Activated CD8-positive, alpha-beta memory T cell treated with anti-CD3 and anti-CD28 coated beads, Interleukin-2, amount 50 U/mL, for 24 hours (primary cell): ENCODE measurements around the gene HOMER2.

Source experiments
- DNase-seq: peaks from one replicate; pipeline ENCODE4 v3.0.0-alpha.2; 2020; ENCODE audit errors: extremely low read depth

The HOMER2 gene

DNA sequence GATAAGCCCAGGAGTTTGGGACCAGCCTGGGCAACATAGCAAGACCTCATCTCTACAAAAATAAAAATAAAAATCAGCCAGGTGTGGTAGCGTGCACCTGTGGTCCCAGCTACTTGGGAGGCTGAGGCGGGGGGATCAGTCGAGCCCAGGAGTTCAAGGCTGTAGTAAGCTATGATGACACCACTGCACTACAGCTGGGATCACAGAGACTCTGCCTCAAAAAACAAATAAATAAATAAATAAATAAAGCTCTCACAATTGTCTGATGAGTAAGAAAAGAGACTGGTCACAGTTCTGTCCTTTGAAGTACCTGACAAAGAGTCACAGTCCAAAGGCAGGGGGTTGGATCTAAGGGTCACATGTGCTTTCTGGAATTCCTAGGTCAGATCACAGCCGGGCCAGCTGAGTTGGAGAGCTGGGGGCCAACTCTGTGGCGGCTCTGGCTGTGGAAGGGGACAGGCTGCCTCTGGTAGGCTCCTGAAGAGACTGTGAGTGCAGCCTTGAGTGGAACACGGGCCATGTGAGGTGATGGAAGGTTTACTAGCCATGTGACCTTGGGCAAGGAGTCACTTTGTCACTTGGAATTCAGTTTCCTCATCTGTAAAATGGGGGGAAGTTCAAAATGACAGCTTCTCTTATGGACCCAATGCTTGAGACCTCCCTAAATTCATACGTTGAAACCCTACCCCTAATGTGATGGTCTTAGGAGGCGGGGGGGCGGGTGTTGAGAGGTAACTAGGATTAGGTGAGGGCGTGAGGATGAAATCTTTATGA lies 95.9 kb downstream of the HOMER2 start:
- DNase-seq, result no peak

DNA sequence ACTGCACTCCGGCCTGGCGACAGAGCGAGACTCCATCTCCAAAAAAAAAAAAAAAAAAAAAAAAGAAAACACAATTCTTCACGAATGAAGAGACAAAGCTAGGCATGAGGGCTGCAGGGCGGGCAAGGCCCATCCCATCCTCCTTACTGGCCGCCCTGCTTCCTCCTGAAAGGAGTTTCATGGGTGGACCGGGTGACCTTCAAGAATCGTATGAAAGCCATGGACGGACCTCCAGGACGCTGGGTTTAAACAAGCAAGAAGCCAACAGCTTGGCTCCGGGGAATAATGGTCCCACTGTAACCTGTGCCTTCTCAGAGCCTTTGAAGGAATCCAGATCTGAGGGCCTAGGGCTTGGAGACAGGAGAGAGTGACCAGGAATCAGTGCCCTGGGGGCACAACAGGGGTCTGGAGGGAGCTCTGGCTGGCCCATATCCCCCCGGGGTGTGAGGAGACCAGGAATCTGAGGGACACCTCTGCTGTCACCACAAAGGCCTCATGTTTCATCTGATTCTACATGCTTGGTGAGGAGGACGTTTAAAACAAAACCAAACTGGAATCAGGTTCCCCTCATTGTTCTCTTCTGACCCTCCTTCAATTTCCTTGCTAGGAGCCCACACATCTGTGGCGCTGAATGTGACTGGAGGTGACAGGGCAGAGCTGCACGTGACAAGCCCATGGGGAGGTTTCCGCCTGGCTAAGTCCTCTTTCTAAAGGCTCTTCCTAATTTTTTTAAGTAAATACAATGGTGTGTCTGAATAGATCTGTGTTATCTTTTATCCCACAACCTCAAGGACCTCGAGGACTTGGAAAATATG lies 97.0 kb downstream of the HOMER2 start:
- DNase-seq, result no peak

DNA sequence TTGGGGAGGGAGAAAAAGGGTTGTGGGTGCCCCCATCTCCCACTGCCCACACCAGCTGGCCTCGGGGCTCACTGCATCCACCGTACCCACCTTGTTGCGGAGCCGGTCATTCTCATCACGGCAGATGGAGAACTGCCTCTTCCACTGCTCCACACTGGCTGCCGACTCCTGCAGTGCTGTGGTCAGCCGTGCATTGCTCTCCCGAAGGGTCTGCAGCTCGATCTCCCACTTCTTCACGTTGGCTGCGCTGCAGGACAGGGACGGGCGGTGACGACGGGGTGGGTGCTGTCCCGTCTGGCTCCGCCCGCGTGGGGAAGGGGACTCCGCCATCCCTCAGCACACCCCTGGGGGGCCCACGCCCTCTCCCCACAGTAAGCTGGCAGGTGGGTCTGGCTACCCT lies 98.0 kb downstream of the HOMER2 start:
- DNase-seq, result no peak

DNA sequence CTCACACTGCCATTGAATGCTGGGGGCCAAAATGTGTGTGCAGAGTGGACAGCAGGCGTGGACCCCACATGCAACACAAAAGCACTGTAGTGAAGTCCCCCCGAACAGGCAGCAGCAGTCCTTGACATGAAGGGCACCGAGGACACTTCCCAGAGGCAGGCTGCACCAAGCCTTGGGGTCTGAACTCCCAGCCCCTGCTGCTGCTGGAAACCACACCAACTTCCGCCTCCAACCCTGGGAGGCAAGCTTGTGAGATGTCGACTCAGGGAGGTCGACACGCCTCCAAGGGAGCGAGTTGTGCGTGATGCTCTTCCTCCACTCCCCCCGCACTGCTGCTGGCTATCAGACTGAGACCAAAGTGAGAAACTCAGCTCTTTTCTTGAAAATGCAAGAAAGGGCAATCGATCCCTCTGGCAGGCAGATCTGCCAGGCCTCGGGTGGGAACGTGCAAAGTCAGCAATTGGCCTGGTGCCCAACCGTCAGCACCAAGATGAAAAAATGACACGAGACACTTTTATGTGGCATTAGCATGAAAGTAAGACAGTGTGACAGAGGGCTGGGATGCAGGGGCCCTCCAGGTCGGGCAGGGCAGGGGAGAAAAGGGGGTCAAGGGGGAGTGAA lies 99.5 kb downstream of the HOMER2 start:
- no peak for DNase-seq

DNA sequence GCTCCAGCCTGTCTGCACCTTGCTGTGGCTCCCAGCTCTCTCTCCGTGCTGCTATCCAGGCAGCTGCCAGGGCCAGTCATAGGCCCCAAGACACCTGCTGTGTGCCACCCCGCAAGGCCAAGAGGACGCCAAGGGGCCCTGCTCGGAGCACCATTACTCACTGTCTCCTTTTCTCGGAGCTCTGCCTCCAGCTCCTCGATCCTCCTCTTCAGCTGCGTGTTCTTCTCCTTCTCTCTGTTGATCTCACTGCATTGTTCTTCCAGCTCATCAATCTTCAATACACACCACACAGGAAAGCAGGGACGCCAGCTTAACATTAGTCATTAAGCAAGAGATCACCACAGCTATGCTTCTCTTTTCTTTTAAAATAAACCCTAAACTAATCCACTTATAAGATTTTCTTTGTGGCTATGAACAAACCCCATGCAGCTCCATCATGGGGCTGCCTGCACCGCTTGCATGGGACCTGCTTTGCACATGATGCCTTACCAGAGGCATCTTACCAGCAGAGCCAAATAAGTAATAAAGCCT lies 100.5 kb downstream of the HOMER2 start:
- no peak for DNase-seq

DNA sequence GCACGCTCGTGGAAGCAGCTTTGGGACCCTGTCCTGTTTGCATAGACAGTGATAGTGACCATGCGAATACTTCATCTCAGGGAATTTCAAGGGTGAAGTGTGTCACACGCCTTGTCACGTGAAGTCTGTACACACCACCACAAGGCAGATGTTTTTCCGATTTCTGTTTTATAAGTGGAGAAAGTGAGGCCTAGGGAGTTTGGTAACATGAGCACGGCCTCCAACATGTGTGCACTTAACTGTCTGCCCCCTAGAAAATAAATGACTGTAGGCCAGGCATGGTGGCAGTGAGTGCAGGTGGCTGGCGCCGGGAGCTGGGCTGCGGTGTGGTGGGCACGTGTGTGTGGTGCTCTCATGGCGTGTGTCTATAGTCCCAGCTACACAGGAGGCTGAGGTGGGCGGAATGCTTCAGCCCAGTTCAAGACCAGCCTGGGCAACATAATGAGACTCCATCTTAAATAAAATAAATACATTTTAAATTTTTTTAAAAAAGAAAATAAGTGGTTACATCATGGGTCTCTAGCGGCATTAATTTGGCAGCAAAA lies 101.1 kb downstream of the HOMER2 start:
- no peak for DNase-seq

DNA sequence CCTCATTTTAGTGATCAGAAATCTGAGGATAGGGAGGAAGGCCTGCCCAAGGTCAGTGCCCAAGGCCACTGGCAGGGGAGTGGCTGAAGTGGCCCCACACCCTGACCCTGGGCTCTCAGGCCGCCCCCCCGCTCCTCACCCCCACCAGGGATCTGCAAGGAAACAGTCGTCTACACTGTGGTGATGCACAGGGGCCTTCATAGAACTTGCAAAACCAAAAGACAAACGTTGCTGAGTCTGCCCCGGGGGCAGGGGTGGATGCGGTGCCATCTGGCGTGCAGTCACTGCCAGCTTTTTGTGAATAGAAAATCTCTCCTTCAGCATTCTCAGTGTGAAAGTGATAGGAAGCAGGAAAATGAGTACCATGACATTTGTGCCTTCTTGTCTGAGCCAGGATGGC lies 101.8 kb downstream of the HOMER2 start:
- no peak for DNase-seq

DNA sequence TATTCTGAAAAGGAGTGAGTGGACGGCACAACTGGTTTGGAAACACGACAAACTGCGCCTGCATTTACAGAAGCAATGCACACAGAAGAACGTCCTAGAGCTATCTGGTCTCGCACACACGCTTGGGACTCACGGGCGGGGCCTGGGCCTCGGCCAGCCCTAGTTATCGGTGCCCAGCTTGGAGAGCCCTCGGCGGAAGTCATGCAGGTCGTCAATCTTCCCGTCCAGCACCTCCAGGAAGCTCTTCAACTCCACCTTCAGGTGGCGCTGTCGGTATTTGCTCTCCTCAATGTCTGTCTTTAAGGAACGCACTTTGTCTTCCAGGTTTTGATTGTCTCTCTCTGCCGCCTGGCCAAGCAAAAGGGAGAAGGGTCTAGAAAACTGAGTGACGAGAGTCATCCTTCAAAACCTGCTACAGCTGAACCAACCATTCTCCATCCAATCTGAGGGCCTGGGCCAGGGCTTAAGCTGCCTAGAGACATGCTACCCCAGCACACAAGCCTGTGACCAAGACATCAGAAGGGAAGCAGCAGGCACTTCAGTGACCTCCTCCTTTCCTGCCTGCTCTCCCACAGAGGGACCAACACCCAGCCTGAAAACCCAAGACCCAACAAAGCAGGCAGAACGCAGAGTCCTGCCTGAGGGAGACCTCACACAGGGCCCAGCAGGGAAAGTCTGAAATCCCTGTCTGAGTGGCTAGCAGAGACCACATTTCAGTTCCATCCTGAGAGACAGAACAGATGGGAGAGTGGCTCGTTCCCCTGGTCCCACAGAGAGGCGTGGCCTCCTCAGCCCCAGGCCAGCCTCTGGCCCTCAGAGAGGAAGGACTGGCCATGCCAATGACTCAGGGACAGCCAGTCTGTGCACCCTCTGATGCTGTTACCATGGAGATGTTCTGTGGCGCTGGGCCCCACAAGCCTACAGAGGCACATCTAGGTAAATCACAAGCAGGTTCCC lies 102.7 kb downstream of the HOMER2 start:
- DNase-seq, result no peak

DNA sequence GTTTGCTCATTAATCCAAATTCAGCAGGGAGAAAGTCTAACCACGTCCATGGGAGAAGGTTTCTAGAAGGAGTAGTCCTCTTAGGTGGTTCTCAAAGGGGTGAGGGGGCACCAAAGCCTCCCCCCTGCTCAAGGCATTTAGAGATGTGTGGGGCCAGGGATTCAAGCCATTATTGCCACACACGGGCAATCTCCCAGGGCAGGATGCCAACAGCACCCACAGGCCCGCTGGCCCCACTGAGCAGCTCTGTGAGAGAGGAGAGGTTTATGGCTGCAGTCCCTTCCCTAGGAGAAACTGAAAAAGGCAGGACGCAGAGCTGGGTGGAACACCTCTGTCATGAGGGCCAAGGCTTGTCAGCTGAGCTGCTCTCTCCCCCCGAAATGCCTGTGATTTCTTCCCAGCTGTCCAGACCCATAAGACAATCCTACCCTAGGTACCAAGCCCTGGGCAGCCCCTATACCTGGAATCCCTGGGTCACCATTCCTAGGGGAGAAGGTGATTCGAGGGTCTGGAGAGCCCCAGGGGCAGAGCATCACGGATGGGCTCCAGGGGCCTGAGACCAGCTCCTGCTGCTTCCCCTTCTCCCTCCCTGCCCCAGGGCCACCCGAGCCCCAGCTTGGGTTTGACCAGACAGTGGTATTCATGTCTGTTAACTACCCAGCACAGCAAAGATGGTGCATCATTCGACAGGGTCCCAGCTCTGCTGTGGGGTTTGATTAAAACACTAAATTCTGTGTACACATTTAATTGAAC lies 104.1 kb downstream of the HOMER2 start:
- no peak for DNase-seq

DNA sequence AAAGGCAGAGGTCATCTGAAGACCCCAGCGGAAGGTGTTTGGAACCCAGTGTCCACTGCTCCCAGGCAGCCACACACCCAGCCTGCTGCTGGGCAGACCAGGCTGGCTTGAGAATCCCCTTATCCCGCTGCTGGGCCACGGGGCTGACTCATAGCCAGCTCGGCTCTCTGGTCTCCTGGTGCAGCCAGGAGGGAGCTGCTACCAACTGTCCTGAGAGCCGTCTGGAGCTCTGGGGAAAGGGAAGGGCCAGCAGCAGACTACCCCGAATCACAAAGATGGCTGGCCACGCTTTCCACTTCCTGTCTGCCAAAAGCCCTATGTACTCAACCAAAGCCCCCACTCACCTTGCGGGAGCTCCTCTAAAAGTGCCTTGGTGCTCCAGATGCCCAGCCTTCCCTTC lies 104.8 kb downstream of the HOMER2 start:
- DNase-seq, result no peak

DNA sequence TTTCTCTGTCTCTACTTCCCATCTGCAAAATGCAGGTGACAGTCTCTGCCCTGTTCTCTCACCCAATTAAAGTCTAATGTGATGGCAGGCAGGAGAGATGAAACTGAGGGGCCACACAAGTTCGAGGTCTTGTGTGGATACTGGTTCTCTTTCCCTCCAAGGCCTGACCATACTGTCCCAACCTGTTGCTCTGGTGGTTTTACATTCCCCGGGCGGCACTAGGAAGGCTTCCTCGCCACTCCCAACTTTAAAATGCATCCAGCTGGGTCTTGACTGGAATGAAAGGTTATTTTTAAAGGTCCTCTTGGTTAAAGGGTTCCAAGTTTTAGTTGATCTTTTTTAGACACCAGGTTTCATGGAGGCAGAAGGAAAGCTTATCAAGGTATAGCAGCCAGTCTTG lies 105.9 kb downstream of the HOMER2 start:
- no peak for DNase-seq

DNA sequence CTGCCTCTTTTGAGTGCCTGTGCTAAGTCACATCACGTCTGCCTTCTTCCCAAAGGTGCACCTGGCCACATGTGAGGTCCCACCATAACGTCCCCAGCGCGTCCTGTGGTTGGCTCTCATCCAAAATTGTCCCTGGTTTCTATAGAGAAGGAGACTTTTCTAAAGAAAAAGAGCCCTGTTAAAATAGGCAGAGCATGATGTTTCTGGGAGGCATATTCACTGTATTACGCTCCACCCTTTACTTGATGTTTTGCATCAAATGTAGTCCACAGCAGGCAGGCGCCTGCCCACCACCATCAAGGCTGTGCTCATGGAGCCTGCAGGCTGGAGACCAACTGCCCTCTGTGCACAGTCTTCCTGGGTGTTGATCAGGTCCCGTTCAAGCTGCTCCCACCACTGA lies 106.8 kb downstream of the HOMER2 start:
- no peak for DNase-seq

DNA sequence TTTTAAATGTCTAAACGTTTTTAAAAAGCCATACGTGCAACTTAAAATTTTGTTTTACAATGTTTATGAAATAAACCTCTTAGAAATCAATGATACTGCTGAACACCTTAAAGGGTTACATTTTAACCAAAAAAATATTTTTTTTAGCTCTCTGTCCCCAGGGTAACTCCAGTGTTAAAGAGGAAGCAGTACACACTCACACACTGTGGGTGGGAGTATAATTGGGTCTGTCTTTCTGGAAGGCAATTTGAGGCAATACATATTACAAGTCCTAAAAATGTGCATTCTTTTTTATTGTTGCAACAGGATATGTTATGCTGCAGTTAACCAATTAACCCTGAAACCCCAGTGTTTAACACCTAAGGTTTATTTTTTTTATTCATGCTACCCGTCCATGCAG lies 109.0 kb downstream of the HOMER2 start:
- no peak for DNase-seq

DNA sequence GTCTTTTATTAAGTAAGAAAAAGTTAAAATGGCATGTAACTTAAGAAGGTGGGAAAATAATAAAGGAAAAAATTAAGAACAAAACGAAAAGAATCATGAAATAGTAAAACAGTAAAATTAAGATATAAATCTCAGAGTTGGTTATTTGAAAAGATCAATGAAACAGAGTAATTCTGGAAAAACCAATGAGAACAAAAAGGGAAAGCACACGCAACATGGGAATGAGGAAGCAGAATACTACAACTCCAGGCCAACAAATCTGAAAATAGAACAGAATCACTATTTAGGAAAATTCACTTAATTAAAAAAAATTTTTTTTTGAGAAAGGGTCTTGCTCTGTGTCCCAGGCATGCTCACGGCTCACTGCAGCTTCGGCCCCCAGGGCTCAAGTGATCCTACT lies 112.4 kb downstream of the HOMER2 start:
- no peak for DNase-seq

DNA sequence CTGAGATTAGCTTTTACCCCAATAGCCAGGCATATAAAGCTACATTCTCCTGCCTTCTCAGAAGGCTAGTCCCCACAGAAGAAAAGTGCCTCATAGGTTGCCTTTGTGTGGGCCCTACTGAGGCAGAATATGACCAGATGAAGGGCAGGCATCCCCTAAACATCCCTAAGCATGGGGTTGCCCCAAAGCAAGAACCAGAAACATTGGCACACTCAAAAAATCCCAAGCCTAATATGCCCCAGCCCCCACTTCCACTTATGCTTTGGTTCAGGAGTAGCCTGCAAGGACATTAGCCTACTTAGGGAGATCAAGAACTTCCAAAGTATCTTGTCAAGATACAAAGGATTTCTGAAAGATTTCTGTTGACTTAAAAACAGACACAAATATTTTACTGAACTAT lies 113.4 kb downstream of the HOMER2 start:
- no peak for DNase-seq

DNA sequence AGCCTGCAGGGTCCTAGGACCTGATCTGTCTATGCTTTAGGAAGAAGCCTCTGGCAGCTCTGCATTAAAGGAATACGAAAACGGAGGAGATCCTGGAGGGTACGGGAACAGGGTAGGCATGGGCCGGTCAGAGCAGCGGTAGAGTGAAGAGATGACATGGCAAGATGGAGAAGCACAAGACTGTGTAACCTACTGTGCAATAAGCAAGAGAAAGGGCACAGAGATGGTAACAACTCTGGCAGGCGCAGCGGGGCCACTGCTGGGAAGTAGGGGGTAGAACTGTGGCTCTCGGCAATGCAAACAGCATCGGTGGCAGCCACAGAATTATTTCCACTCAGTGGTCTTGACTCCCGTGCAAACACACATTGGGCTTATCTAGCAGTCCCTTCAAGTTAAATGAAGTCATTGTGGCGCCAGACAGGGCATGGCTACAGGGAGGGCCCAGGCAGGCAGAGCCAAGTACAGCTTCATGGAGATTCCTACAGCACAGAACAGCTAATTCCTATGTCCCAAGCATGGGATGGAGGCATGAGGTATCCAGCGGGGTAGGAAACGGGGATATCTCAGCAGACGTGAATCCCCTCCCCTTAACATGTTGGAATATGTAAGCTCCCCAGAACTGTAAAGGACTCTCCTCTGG lies 114.3 kb downstream of the HOMER2 start:
- DNase-seq, result no peak

DNA sequence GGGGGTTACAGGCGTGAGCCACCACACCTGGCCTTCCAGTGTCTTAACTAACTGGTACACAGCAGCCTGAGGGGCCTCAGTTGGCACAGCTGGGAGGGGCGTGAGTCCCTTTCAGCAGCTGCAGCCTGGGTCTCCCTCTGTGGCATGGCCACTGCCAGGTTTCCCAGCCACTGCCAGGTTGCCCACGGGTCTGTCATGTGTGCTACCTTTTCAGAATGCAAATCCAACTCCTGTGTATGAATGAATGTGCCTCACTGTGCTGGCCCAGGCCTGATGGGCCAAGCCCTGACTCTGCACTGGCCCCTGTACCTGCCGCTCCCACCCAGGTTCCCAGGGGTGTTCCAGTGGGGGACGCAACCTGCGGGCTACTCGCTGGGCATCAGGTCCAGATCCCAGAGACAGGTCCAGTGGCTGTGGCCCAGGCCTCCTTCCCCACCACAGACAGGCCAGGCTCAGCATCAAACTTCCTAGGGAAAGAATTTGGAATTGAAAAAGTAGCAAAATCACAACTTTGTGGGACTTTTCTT lies 117.1 kb downstream of the HOMER2 start:
- no peak for DNase-seq

DNA sequence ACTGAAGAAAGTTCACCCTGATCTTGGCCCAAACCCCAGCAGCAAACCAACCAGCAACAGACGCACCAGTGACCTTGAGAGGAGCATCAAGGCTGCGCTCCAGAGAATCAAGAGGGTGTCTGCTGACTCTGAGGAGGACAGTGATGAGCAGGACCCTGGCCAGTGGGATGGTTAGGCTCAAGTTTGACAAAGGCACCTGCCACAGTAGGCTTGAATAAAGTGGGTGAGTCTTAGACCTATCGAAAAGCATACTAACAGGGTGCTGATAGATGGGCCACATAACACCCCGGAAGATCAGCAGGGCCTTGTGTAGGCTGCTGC lies 119.2 kb downstream of the HOMER2 start:
- DNase-seq, result no peak

DNA sequence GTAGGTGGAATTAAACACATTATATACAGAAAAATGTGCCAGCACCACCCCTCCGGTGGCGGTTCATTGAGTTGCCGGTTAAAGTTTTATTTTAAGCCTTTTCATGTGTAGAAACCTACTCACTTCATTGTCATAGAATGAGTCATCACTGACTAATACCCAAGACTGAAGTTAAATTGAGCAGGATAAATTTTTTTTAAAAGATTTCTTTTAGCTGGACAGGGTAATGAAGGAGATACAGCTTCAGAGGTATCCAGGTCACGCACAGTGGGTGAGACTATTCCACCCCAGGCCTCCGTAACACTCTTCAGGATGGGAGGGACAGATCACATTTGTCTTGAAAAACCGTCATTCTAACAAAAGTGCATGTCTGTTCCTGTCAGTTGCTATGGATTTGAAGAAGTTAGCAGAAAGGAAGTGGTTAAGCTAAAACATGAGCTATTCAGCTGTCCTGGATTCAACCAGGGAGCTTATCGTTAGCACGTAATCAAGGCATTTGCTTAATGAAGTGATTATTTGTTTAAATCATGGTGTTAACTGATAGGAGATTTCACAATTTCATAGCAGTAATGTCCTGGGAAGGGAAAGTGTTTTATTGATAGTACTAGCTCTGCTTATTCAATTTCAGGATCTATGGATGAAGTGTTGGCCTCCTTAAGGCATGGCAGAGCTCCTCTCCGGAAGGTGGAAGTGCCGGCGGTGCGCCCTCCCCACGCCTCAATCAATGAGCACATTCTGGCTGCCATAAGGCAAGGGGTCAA lies 119.7 kb downstream of the HOMER2 start:
- no peak for DNase-seq
